ENCODE results near the gene LRP1-AS. TPM values are rescaled to one million over a fixed set of nuclear protein-coding genes. Genes with fewer than 3 reads are reported as not detected.

LRP1-AS gene
- total RNA-seq, 1 donor = not detected

DNA sequence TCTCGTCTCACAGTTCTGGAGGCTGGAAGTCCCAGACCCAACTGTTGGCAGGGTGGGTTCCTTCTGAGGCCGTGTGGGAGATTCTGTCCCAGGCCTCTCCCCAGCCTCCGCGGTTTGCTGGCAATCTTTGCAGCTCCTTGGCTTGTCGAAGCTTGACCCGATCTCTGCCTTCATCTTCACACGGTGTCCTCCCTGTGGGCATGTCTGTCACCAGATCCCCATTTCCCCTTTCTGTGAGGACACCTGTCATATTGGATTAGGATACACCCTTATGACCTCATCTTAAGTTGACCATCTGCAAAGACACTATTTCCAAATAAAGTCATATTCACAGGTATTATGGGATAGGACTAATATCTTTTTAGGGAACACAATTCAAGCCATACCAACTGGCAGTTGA is 22.6 kb upstream of the LRP1-AS start:
- no peak for DNase-seq (ENCODE audit: low read depth)
- TF ChIP-seq, protein P1, sequence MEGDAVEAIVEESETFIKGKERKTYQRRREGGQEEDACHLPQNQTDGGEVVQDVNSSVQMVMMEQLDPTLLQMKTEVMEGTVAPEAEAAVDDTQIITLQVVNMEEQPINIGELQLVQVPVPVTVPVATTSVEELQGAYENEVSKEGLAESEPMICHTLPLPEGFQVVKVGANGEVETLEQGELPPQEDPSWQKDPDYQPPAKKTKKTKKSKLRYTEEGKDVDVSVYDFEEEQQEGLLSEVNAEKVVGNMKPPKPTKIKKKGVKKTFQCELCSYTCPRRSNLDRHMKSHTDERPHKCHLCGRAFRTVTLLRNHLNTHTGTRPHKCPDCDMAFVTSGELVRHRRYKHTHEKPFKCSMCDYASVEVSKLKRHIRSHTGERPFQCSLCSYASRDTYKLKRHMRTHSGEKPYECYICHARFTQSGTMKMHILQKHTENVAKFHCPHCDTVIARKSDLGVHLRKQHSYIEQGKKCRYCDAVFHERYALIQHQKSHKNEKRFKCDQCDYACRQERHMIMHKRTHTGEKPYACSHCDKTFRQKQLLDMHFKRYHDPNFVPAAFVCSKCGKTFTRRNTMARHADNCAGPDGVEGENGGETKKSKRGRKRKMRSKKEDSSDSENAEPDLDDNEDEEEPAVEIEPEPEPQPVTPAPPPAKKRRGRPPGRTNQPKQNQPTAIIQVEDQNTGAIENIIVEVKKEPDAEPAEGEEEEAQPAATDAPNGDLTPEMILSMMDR (IDR thresholded peaks at IDR 0.05; ENCODE audit: insufficient read depth, low read length) = no peak
- H3K4me3 ChIP-seq (ENCODE audit: low read depth, low read length) = no peak overlapping the region

DNA sequence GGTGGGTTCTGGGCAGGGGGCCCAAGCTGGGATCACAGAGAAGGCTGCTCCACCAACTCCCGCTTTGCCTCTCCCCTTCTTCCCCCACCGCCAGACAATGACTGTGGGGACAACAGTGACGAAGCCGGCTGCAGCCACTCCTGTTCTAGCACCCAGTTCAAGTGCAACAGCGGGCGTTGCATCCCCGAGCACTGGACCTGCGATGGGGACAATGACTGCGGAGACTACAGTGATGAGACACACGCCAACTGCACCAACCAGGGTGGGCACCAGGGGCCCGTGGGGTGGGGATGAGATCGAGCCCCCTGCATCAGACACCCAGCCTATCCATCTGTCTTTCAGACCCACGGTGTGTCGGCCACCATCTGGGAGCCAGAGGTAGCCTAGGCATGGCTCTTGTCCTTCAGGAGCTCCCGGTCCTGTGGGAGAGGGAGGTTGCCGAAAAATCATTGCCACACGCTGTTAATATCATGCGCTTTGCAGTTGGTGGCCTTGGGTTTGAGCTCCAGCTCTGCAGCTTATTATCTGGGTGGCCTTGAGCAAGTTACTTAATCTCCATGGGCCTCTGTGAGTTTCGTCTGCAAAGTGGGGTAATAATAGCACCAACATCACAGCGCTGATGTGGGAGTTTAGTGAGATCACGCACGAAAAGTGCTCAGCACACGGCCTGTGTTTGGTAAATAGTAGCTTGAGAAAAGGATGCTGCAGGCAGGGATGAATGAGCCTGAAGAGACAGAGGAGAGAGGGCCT is 21.8 kb upstream of the LRP1-AS start:
- TF ChIP-seq, protein P1 (IDR thresholded peaks at IDR 0.05; ENCODE audit: insufficient read depth, low read length) = no peak
- no peak for DNase-seq (ENCODE audit: low read depth)
- no peak overlapping the region for H3K4me3 ChIP-seq (ENCODE audit: low read depth, low read length)

DNA sequence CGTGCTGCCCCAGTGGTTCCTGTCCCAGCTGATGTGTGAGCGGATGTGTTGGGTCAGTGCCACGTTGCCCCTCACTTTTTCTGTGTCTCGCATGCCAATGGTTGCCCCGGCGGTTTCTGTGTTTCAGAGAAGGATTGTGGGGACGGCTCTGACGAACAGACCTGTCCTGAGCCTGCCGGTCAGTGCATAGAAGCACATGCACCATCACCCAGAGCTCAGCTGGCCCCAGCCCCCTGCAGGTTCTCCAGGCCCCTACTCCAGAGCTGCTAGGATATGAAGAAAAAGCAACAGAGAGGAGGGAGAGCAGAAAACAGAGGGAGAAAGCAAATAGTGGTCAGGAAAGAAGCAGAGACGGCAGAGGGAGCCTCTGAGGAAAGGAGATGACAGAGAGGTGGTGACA is 20.6 kb upstream of the LRP1-AS start:
- no peak for DNase-seq (ENCODE audit: low read depth)
- TF ChIP-seq, protein P1 (IDR thresholded peaks at IDR 0.05; ENCODE audit: insufficient read depth, low read length) = no peak
- H3K4me3 ChIP-seq (ENCODE audit: low read depth, low read length) = no peak overlapping the region

DNA sequence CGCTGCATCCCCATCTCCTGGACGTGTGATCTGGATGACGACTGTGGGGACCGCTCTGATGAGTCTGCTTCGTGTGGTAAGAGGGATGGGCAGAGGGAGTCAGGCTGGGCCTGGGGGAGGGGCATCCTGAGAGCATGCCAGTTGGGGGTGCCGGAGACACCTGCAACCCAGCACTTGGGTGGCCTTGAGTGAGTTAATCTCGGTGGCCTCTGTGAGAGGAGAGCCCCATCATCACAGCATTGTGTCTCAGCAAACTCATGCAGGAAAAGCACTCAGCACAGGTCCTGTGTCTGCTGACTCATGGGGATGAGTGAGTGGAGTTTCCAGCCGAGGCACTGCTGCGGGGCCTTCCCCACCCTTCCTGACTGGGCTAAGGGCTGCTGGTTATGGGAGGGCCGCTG is 19.6 kb upstream of the LRP1-AS start:
- TF ChIP-seq, protein P1 (IDR thresholded peaks at IDR 0.05; ENCODE audit: insufficient read depth, low read length) = no peak
- DNase-seq (ENCODE audit: low read depth) = peak; percentile 67
- no peak overlapping the region for H3K4me3 ChIP-seq (ENCODE audit: low read depth, low read length)

DNA sequence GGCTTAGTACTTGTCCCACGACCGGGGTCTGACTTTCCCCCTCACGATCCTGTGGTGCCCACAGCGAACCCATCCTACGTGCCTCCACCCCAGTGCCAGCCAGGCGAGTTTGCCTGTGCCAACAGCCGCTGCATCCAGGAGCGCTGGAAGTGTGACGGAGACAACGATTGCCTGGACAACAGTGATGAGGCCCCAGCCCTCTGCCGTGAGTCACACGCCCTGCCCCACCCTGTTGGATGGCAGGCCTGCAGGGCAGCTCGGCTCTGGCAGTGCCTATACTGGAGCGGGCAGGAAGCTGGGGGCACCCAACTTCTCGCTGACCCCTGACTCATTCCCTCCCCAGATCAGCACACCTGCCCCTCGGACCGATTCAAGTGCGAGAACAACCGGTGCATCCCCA is 18.3 kb upstream of the LRP1-AS start:
- H3K4me3 ChIP-seq (ENCODE audit: low read depth, low read length) = no peak overlapping the region
- TF ChIP-seq, protein P1 (IDR thresholded peaks at IDR 0.05; ENCODE audit: insufficient read depth, low read length) = no peak
- DNase-seq (ENCODE audit: low read depth) = no peak

DNA sequence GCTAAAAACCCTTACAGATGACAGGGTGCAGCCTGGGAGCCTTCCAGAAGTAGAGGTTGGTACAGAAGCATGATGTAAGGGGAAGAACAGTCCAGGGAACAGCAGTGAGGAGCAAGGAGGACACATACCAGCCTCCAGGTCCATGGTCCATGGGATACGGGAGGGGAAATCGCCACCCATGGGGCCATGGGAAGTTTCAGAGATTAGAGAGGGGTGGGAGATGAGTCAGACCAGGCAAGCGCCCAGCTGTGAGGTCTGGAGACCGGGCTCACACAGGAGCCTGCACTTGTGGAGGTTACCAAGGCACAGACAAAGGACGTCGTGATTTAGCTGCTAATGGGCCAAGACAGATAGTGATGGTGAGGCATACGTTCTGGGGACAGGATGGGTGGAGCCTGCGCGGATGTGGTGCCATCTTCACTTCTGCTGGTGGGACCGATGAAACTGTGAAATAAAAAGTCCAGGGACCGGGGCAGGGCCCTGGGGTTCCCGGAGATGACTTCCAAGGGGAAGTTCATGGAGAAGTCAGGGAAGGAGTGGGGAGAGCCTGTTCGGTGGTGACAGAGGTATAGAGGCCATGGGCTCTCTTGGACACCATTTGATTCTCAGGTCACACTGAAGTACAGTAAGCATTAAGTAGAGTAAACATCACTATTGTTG is 17.7 kb upstream of the LRP1-AS start:
- TF ChIP-seq, protein P1 (IDR thresholded peaks at IDR 0.05; ENCODE audit: insufficient read depth, low read length) = no peak
- H3K4me3 ChIP-seq (ENCODE audit: low read depth, low read length) = no peak overlapping the region
- DNase-seq (ENCODE audit: low read depth) = peak; percentile 68

Measured in fibroblast of the aortic adventitia (primary cell).